Astrocyte of the cerebellum (primary cell): ENCODE data around the gene LRRFIP2.

Source experiments
- DNase-seq: peaks from one replicate; pipeline ENCODE4 v3.0.0-alpha.2; 2011; ENCODE audit warnings: low read depth
- H3K4me3 ChIP-seq: 2 replicates; pipeline ENCODE4 v1.5.1; 2011; ENCODE audit warnings: mild to moderate bottlenecking, low read depth, low read length, moderate library complexity
- in situ Hi-C: cut with HindIII; loops from 2 replicates; pipeline ENCODE4 v1.10.0; 2017; ENCODE audit warnings: low sequenced_read_pairs
- TF ChIP-seq, protein P1 (sequence below): IDR thresholded peaks from 2 replicates; pipeline ENCODE4 v1.5.1; 2012; ENCODE audit warnings: low read length, low read depth, moderate library complexity, mild to moderate bottlenecking; ENCODE audit errors: missing control alignments

Gene LRRFIP2

GRCh38 chr3:37014620-37015019, 159.8 kb downstream of the LRRFIP2 start:
- H3K4me3 ChIP-seq, result no peak overlapping the region
- in situ Hi-C loops, result no loop called here
- TF ChIP-seq, protein P1, sequence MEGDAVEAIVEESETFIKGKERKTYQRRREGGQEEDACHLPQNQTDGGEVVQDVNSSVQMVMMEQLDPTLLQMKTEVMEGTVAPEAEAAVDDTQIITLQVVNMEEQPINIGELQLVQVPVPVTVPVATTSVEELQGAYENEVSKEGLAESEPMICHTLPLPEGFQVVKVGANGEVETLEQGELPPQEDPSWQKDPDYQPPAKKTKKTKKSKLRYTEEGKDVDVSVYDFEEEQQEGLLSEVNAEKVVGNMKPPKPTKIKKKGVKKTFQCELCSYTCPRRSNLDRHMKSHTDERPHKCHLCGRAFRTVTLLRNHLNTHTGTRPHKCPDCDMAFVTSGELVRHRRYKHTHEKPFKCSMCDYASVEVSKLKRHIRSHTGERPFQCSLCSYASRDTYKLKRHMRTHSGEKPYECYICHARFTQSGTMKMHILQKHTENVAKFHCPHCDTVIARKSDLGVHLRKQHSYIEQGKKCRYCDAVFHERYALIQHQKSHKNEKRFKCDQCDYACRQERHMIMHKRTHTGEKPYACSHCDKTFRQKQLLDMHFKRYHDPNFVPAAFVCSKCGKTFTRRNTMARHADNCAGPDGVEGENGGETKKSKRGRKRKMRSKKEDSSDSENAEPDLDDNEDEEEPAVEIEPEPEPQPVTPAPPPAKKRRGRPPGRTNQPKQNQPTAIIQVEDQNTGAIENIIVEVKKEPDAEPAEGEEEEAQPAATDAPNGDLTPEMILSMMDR, result no peak
- no peak for DNase-seq
